HL-60/S4 treated with retinoic acid at 250 ng/mL for 4 days and 3 days (cell line): ENCODE data around the gene LAMC3.
"Not testable (repeated sequence)": the region's sequence is repeated elsewhere in the genome, so short reads cannot be mapped to it uniquely, and the experiment has no call there.

Experiments used
- in situ Hi-C: fragments of 300-500 bp; cut with MboI; formaldehyde crosslinking; loops from 2 replicates; pipeline ENCODE4 v1.7.0; 2022; ENCODE audit warnings: low sequenced_read_pairs

The LAMC3 gene

DNA sequence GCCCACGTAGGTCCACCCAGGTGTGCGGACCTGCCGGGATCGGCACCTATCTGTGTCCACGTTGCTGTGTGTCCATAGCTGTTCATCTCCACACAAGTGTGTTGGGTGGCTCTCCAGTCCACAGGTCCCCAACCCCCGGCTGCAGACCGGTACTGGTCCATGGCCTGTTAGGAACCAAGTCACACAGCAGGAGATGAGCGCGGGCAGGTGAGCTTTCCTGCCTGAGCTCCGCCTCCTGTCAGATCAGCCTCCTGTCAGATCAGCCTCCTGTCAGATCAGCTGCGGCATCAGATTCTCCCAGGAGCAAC, 18.9 kb downstream of the LAMC3 start:
- in situ Hi-C loops: no loop called here

DNA sequence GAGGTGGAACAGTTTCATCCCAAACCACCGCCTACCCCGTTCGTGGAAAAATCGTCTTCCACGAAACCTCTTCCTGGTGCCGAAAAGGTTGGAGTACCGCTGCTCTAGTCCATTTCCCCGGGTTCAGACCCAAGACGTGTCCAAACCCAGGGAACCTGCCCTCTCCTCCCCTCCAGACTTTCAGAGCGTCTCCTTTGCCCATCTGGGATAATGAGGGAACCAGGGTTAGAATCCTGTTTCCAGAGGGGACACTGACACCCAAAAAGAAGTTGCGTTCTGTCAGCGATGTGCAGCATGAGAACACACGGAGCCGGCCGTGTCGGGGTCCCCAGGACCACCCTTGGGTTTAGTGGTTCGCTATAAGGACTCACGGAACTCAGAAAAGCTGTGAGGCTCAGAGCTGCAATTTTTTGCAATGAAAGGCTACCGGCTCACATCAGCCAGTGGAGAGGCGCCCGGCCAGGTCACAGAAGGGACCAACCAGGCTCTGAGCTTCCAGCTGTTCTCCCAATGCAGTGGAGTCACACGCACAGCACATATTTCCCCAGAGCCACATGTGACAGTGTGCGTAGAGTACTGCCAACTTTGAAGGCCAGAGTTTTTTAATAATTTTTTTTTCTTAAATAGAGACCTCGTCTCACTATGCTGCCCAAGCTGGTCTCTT, 19.4 kb downstream of the LAMC3 start:
- in situ Hi-C loops: no loop called here

DNA sequence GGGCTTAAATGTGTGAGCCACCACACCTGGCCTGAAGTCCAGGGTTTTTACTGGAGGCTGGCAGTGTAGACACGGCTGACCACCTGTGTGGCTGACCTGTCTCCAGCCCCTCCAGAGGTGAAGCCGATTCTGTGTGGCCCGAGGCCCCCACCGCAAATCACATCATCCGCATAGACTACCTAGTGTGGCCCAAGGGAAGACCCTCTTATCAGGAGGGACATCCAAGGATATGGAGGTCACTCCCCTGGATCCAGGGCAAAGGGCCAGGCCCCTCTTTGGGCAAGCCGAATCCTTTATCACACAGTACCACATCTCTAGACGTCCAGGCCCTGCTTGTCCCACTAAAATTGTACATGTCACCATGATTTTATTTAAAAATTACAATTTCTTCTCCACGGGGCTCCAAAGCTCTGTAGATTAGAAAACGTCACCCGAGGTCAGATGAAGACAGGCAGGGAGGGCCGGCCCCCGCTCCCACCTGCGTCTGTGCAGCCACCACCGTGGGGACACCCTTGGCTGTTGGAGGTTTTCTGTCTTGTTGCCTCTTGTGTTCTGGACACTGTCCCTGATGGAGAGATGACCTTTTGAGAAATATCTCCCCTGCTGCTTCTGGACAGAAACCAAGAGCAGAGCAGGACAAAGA, 20.1 kb downstream of the LAMC3 start:
- in situ Hi-C loops: no loop called here

DNA sequence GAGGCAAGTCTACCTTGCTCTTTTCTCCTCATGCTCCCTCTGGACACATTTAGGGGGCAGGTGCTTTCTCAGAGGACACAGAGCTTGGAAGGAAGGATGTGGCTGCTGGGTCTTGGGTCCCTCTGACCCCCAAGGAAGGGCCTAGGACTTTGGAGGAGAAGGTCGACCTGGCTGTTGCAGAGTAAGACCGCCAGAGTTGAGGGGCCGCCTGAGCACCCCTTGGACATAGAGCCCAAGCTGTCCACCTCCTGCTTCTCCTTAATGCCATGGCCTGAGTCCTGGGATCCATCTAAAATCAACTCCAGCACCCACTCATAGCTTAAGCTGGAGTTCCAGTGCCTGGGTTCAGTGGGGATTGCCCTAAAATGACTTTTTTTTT, 20.6 kb downstream of the LAMC3 start:
- in situ Hi-C loops: no loop called here

DNA sequence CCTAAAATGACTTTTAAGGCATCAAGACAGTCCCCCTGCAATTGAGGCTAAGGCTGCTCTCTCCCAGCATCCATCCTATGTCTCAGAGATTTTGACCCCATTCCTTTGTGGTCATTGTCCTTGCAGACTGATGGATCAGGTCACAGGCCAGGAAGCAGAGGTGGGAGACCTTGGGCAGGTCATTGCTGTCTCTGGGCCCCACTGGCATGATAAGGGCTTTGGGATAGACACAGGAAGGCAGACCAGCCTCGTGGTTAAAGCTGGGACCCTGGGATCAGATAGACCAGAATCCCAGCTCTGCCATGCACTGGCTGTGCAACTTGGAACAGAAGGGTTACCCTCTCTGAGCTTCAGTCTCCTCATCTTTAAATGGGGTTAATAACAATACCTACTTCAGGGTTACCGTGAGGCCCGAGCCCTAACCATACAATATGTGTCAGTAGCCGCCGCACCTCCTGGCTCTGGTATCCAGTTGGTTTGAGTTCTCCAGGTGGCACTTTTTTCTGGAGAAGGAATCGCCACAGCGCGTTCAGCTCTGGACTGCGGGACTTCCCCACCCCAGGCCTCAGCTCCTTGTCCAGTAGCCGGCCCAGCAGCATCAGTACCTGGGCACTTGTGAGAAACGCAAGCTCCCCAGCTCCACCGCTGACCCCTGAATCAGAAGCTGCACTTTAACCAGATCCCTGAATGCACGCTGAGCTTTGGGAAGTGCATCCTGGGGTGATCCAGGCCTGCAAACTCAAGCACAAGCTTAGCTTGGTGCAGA, 21.4 kb downstream of the LAMC3 start:
- in situ Hi-C loops: no loop called here

DNA sequence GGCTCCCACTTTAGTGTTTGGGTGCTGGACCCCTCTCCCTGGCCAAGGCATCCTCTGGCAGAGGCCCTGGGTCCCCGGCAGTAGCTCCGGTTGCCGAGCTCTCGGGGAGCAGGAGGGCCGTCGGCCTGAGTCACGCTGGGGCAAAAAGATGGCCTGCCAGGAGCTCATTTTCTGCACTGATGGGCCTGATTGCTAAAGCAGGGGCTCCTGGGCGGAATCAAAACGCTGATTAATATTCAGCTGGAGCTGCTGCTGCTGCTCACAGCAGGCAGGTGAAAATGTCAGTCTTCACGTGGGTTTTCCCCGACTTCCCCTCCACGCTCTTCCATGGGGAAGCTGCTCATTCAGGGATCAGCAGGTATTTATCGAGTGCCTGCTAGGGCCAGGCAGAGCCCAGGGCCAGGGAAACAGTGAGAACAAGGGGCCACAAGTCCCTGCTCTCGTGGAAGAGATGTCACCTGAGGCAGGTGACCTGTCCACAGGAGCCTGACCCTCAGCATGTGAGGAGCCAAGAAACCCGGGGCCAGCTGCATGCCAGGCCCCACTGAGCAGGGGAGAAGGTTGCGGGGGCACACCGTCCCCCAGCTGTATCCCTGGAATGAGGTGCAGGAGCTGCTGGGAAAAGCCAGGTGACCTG, 22.1 kb downstream of the LAMC3 start:
- in situ Hi-C loops: no loop called here

DNA sequence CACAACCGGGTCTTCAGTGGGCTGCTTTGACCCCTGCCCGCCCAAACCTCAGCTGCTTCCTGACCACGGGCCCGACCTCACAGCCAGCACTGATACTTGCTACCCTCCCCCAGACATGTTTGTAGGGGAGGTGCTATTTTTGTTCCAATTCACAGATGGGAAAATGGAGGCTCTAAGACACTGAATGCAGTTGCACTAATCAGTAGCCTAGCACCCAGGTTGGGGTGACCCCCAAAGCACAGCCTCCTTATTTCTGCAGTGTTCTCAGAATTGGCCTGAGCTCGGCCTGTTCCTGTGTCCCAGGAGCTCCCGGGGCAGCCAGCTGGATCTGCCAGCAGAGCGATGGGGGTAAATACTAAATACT, 22.6 kb downstream of the LAMC3 start:
- in situ Hi-C loops: no loop called here

DNA sequence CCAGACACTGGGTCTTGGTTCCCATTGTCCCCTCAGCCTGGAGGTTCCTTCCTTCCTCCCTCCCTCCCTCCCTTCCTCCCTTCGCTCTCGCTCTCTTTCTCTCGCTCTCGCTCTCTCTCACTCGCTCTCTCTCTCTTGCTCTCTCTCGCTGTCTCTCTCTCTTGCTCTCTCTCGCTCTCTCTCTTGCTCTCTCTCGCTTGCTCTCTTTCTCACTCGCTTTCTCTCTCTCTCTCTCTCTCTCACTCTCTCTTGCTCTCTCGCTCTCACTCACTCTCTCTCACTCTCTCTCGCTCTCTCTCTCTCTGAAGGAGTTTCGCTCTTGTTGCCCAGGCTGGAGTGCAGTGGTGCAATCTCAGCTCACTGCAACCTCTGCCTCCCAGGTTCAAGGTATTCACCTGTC, 23.4 kb downstream of the LAMC3 start:
- in situ Hi-C loops: no loop called here

DNA sequence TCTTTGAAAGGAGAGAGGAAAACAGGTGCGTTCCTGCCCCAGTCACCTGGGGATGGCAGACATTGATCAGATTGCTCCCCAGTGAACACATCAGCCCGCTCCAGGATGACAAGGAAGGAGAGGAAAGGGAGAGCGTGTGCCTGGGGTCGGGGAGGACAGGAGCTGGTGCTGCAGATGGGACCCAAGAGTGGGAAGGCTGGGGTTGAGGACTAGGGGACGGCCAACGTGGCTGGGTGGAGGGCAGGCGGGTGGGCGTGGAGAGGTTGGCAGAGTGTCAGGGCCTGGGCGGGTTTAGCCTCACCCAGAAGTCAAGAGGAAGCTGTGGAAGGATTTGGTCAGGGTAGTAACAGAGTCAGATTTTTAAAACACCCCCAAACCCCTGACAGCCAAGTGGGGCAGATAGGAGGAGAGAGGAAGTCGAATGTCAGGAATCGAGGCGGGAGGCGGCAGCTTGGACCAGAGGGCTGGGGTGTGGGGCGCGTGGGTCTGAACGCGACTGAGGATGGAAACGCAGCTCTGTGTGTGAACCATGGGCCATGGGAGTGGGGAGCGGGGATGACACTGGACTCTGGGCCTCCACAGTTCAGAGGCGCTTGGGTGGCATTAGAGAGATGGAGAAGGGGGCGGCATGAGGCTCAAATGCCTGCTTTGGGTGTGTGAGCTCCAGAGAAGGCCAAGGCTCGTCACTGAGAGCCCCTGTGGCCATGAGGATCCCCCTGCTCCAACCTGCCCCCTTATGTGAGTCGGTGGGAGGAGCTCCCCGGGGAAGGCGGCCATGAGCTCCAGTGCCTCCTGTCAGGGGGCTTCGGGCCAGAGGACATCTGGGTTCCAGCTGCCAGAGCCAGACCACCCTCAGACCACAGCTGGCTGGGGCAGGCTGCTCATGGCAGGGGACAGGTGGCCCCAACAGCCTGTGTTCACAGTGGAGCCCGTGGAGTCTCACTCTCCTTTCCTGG, 24.6 kb downstream of the LAMC3 start:
- in situ Hi-C loops: no loop called here

DNA sequence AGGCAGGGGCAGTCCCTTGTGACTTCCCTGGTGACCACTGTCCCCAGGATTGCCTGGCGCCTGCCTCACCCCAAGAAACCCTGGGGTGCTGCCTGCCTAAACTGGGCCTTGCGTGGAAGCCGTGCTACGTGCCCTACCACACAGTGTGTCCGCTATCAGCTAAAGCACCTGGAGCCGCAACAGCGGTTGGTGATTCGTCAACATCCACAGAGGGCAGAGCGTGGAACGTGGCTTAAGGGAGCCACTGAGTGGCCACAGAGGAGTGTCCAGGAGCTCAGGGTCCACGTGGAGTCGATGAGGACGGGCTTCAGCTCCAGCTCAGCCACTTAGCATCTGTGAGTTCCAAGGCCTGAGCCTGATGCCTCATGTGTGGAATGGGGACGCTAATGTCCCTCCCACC, 25.3 kb downstream of the LAMC3 start:
- in situ Hi-C loops: no loop called here

DNA sequence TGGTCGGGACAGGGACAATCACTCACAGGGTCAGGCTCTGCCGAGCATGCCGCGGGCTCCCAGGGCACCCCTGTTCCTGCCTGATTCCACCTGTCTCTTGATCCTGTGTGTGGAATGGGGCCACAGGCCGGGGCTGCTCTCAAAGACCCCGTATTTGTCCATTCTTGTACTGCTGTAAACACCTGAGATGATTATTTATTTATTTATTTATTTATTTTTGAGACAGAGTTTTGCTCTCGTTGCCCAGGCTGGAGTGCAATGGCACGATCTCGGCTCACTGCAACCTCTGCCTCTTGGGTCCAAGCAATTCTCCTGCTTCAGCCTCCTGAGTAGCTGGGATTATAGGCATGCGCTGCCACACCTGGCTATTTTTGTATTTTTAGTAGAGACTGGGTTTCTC, 25.8 kb downstream of the LAMC3 start:
- in situ Hi-C loops: not testable (repeated sequence)

DNA sequence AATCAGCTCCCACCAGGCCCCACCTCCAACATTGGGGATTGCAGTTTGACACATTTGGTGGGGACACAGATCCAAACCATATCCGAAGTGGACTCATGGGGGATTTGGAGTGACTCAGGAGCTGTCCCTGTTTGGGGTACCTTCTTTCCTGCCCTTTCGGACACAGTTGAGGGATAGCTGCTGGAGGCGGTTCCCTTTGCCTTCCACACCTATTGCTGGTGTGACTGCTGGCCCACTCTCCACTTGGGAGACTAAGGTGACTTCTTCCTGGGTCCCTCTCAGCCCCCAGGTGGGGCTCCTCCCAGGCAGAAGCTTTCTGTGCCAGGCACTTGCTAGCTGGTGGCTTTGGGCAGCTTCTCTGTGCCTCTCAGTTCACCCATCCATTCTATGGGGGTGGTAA, 26.6 kb downstream of the LAMC3 start:
- in situ Hi-C loops: no loop called here

DNA sequence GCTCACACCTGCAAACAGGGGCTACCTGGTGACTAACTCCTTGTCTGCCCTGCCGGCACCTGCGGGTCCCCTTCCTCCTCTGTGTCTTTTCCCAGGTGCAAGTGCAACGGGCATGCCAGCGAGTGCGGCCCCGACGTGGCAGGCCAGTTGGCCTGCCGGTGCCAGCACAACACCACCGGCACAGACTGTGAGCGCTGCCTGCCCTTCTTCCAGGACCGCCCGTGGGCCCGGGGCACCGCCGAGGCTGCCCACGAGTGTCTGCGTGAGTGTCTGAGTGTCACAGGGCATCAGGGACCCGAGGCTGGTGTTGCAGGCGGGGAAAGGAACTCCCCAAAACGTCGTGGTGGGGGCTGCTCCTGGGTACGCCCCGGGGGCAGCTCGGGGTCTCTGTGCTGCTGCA, 27.1 kb downstream of the LAMC3 start:
- in situ Hi-C loops: no loop called here

DNA sequence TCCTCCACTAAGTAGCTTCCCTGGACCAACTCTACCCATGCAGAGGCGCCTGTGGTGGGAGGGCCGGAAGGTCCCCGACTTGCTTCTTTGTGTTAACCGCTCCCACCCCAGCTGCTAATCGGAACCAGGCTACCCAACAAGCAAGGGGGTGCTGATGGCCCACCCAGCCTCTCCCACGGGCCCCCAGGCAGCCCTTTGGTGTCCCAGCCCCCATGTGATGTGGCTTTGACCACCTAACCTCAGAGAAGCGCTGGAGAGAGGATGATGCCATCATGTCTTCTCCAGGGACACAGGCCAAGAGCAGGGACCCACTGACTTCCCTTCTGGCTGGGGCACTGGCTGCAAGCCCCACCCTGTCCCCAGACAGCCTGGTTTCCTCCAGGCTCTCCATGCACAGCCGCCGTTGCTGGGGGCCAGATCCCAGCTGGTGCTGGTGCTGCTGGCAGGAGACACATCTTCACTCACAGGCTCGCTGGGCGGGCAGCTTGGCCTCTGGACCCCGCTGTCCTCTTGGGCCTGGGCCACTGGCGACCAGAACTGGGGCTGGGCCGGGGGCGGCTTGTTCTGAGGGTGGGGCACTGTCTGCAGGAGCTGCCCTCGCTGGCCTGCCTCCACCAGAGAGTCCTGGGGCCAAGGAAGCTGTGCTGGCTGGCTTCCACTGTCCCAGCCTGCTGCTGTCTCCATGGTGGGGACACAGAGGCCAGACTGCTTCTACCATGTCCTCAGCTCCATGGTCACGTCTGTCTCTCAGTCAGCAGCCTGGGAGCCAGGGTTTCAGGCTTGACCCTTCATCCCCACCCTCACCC, 27.8 kb downstream of the LAMC3 start:
- in situ Hi-C loops: no loop called here

DNA sequence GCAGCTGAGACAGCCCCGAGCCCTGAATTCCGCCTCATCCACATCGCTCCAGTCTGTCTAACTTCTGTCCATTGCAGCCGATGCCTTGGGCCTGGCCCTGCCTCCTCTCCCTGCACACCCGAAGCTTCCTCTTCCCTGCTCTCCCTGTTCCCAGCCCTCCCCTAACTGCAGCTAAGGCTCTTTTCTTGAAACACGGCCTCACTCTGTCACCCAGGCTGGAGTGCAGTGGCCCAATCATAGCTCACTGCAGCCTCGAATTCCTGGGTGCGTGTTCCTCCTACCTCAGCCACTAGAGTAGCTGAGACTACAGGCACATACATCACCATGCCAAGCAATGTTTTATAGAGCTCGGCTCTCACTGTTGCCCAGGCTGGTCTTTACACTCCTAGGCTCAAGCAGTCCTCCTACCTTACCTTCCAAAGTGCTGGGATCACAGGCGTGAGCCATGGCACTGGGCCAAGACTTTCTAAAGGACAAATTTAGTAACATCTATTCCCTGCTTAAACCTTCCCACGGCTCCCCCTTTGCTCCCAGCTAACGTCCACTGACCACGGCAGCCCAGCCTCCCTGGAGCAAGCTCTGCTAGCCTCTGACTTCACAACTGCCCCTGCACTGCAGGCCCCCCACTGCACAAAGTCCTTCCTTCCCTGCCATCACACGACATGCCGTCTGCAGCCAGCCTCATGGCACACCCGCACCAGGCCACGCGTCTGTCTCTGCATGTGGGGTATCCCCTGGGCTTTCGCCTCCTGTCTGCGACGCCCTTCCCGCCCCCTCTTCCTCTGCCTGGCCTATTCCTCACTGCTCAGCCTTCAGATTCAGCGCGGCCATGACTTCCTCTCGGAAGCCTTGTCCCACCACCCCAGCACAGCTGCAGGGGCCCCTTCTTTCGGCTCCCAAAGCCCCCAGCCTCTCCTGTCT, 28.6 kb downstream of the LAMC3 start:
- in situ Hi-C loops: no loop called here

DNA sequence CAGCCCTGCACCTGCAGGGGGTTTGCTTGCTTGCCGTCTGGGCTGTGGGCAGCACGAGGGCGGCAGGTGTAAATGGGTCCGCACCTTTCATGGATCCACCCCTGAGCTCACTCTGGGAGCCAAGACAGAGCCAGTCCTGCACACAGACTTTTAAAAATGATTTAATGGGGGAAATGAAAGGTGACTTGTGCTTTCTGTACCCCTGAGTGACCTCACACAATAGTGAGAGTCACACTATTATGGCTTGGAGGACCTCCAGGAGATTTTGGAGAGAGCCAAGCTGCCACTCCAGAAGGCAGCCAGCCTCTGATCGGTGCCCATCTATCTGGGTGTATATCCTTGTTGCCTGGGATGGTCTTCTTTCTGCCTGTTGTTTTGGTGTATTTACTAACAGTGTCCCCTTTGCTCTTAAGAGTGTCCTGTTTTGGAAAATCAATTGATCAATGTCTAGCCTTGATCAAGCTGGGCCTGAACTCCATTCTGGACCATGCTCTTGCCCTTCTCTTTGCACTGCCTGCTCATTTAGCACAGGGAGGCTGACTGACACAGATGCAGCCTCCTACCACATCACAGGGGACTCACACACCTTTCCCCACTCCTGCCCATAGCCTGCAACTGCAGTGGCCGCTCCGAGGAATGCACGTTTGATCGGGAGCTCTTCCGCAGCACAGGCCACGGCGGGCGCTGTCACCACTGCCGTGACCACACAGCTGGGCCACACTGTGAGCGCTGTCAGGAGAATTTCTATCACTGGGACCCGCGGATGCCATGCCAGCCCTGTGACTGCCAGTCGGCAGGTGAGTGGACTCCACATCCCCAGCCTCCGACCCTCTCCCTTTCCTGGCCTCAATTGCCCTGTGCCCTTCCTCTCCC, 29.5 kb downstream of the LAMC3 start:
- in situ Hi-C loops: no loop called here

DNA sequence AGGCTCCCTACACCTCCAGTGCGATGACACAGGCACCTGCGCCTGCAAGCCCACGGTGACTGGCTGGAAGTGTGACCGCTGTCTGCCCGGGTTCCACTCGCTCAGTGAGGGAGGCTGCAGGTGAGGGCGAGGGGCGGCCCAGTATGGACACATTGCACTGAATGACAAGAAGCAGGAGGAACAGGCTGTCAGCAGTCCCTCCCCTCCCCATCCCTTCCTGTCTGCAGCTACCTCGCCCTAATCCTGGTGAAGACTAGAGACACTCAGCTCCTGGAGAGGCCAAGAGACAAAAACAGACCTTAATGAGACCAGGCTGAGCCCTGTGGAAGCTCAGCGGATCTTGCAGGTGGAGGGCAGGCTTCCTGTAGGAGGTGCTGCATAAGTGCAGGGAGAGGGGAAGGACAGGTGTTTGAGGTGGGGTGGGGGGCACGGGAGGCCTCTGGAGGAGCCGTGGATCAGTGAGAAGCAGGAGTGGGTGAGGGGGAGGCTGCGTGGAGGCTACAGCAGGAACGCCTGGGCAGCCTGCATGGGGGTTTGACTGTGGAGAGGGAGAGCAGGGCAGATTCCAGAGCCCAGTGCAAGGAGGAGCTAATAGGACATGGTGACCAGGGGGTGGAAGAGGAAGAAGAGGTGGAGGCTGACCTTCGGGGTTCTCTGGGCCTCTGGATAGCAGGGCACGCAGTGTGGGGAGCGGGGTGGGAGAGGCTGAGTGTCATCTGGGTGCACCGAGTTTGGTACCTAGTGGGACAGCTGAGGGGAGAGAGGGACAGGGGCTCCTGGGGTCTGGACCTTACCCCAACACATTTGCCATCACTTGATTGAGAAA, 30.4 kb downstream of the LAMC3 start:
- in situ Hi-C loops: no loop called here
